Epithelial cell of esophagus (primary cell): ENCODE measurements around the gene BTNL2.

Experiments
- DNase-seq: peaks from one replicate; pipeline ENCODE4 v3.0.0; 2010; ENCODE audit warnings: low read depth
- H3K4me3 ChIP-seq: 2 replicates; pipeline ENCODE4 v1.5.1; 2011; ENCODE audit warnings: mild to moderate bottlenecking, low read length, control low read depth
- CTCF ChIP-seq: IDR thresholded peaks from 2 replicates; pipeline ENCODE4 v1.5.1; 2011; ENCODE audit warnings: low read depth, mild to moderate bottlenecking, low read length, control low read depth, inconsistent platforms; ENCODE audit not compliant: insufficient read depth; ENCODE audit errors: missing control alignments

The BTNL2 gene

DNA sequence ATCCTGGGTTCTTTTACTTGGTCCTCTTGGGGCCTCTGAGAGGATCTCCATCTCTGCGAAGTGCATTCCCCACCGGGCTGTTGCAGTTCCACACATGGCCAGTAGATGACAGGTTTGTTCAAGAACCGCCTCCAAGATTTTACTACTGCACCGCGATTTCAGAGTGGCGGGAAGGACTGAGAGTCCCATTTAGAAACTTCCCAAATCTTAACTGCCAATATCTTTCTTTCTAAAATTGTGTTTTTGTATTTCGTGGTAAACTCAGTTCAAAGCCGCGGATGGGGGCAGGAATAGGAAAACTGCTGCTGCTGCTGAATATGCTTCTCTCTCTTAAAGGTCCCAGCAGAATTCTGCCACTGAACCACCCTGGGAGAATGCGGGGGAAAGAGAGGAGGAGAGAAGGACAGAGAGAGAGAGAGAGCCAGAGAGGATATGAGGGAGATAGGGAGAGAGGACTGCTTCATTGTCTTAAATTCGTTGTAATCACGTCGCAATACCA is 8.6 kb upstream of the BTNL2 start:
- TF ChIP-seq CTCF: peak; percentile 100
- no peak overlapping the region for H3K4me3 ChIP-seq
- DNase-seq: peak; percentile 74

- DNase-seq: peak; percentile 82
- peak; percentile 97 for TF ChIP-seq CTCF
- H3K4me3 ChIP-seq: no peak overlapping the region
Observed at GRCh38 chr6:32413427-32414047, 6.6 kb upstream of the BTNL2 start.

DNA sequence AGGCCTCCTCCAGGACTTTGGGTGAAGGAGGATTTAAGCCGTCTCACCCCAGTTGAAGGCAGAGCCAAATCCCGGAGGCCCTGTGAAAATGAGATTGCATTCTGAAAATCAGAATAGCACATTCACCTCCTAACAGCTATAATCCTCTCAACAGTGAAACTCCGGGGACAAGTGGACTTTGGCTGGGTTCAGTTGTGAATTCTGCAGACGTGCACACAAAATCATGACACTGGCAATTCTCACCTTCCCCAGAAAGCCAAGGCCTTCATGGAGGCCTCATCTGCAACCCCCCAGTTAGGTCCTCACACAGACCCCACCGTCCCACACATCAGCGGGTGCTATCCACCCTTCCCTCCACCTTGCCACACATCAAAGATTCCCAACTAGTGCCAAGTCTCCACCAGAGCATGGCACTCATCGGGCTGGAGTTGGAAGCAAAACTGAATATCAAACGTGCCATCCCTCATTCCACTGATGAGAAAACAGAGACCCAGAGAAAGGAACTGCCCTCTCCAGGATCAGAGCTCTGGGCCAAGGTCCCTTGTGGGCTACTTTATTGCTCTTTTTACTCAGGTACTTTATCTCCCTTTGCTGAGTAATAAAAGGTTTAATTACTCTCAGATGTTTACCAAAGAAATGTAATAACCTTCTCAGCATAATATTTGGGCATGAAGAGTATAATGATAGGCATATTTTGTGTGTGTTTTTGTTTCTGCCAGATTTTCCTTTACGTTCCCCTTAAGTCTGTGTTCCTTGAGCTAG is 4.8 kb upstream of the BTNL2 start:
- no peak for DNase-seq
- TF ChIP-seq CTCF: no peak
- no peak overlapping the region for H3K4me3 ChIP-seq

GRCh38 chr6:32410906-32411305 is 3.9 kb upstream of the BTNL2 start:
- DNase-seq: no peak
- no peak for TF ChIP-seq CTCF
- no peak overlapping the region for H3K4me3 ChIP-seq

DNA sequence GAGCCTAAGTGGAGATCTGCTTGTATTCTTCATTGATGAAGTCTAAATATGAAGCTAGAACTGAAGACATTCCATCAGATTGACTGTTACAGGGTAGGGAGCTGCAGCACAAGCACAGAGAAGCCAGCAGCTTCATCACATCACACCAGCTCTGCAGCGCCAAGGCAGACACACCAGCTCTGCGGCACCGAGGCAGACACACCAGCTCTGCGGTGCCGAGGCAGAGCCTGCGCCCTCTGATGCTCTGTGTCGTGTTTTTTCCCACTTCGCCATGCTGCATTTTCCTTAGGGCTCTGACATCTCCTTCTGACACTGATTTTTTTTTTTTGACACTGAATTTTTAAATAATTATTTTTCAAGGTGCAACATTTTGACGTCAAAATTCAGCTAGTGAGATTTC is 784 bp downstream of the BTNL2 start:
- DNase-seq: no peak
- H3K4me3 ChIP-seq: no peak overlapping the region
- no peak for TF ChIP-seq CTCF

- no peak for DNase-seq
- no peak for TF ChIP-seq CTCF
Observed at GRCh38 chr6:32405656-32406055, 1.3 kb downstream of the BTNL2 start.

More at GRCh38 chr6:32405656-32406055, 1.3 kb downstream of the BTNL2 start:
- no peak overlapping the region for H3K4me3 ChIP-seq
